HG03521 (cell line): ENCODE results near the gene LAMB4.

Experiments used
- ATAC-seq: cut with Tn5 transposase; IDR thresholded peaks from one replicate; pipeline ENCODE4 v1.9.1; 2021; ENCODE audit warnings: mild to moderate bottlenecking, moderate library complexity; ENCODE audit not compliant: unreplicated experiment

The LAMB4 gene

DNA sequence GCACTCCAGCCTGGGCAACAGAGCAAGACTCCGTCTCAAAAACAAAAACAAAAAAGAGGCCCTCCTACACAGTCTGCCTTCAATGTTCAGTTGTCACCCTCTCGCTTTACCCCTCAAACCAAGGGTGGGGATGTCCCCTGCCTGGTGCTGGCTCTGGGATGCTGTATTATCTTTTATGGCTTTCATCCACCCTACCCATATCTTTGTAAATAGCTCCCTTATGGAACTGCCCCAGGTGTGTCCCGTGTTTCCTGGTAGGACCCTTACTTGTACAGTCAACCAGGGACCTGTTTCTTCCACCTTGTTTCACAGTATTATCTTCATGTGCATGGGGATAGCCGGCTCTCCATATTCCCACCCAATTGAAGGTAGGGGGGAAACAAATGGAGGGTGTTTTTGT lies 111.5 kb downstream of the LAMB4 start:
- no peak for ATAC-seq

DNA sequence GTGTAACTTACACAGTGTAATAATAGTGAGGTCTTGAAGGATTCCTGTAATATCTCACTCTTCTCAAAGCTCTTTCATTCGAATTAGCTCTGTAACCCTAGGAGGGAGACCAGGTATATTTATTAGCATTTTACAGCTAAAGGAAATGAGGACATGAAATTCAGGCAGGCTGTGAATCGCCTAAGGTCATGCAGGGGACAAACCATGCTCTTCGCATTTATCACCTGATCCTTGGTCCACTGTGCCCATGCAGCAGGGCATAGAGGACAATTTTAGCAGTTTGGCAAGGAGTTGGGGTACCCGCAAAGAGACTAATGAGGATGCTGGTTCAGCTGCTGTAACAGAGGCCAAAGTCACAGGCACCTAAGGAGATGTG lies 112.4 kb downstream of the LAMB4 start:
- ATAC-seq, result no peak

DNA sequence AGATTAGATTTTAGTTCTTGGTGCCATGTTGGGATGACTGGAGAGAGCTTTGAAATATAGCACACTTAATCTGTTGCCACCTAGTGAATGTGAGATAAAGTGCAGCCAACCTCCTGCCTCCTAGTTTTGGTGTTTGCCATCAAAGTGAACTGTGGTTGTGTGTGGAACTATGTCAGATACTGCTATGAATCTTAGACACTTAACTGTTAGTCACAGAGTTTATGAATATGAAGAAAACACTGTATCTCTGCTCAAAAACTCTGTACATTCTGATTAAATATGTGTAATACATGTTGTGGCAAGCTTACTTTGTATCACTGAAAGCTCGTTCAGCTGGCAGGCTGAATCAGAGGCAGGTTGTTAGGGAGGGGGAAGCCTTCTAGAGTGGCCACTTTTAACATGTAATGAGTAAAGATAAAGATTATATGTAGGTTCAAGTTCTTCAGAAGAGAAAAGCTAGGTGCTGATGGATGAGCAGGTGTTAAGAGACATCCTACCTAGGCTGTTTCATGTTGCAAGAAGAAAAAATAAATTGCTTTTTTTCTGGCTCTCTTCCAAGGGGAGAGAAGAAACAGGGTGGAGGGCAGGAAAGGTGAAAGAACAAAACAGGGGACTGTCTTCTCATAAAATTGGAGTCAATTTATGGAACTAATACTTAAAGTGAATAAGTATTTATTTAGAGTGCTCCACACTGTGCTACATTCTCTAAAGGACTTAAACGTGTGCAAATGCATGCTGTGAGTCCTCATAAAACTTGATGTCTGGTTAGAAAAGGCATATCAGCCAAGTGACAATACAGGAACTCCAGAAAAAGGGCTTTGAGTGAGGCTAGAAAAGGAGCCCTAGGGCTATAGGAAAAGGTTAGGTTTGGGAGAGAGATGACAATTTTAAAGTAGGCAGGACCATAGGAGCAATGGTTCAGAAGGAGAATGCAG lies 113.1 kb downstream of the LAMB4 start:
- no peak for ATAC-seq

DNA sequence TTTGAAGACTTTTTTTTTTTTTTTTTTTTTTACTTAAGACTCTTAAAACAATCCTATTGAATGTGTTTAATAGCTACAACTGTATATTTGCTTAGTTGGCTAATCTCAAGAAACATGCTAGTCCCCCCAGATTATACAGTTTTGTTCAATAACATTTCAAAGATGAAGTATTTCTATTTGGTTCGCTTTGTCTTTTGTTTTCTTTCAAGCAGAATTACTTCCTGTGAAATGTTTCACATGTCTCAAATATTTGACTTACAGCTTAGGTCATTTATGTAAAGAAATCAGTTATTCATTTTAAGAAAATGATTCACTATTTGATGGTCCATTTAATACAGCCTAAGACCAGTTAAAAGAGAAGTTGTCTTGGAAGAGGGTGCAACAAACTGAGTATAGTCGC lies 114.4 kb downstream of the LAMB4 start:
- no peak for ATAC-seq

DNA sequence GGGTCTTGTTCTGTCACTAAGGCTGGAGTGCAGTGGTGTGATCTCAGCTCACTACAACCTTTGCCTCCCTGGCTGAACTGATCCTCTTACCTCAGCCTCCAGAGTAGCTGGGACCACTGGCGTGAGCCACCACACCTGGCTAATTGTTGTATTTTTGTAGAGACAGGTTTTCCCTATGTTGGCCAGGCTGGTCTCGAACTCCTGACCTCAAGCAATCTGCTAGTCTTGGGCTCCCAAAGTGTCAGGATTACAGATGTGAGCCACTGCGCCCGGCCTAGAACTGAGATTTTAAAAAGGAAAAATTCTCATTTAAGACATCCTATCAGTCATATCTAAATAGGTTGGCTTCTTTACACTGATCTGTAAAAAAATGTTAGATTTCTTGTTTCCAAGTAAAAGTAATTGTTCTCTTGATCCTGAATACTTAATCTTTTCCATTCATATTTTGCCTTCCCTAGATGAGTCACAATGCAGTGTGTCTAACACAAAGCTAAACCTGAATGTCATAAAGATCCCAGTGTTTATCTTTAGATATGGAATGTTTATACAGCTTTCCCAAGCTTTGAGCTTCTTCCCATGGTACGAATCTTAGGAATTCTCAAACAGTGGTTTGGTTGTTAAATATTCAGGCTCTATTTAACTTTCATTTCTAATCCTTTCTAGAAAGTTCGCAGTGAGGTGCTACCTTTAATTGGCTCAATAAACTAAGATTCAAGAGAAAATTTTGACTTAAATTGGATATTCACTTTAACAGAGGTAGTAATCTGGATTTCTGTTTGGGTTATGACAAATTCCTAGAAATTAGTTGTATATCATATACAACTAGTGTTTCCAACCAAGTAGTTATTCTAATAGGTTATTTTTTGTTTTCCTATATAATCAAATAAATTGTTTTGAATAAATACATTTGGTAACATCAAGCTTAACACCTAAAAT lies 115.1 kb downstream of the LAMB4 start:
- no peak for ATAC-seq

DNA sequence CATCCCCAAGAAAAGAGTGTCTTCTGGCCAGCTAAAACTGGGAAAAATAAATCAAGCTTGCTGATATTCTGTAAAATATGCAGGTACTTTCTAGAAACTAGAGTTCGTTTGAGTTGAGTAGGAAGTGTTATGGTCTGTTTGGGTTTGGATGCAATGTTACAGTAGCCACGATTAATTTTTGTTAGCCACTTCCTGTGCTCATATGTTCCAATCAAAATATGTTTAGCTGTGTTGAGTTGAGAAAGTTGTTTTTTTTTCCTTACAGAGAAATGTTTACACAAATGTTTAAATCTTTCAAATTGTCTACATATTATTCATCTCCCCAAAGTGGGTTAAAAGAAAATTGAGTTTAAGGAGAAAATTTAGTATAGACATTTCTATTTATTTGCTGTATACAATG lies 115.9 kb downstream of the LAMB4 start:
- ATAC-seq, result no peak

DNA sequence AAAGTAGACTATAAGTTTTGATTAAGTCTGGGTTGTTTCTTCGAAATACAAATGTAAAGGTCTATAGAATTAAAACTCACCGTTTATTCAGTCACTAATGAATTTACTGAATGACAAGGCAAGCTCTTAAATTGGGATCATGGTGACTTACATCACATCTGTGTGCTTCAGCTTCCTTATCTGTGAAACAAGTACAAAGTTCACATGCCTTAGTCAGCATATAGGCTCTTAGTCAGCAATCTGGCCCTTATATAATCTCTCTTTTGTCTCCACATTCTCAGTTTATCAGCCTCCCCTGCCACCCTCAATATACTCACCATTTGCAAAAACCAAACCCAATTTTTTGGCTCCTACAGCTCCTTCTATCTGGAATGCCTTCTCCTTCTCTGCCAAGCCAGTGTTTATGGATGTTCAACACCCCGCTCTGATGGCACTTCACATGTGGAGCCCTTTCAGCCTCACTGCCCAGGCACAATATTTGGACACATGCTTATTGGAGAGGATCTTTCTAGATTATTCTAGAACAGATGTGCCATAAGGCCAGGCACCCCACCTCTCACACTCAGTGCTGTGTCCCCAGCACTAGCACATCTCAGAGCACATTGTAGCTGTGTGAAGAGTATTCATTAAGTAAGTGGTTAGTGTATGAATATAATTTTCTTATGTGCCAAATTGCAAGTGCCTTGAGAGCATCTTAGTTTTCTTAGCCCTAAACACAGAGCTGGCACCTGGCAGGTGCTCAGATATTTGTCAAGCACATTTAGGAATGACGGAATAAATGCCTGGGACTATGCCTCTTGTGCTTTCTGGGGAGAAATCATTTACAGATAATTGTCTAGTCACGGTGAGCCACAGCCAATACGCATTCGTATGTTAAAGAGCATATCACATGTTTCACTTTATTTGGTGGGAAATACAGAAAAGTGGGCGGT lies 117.4 kb downstream of the LAMB4 start:
- ATAC-seq, result no peak

DNA sequence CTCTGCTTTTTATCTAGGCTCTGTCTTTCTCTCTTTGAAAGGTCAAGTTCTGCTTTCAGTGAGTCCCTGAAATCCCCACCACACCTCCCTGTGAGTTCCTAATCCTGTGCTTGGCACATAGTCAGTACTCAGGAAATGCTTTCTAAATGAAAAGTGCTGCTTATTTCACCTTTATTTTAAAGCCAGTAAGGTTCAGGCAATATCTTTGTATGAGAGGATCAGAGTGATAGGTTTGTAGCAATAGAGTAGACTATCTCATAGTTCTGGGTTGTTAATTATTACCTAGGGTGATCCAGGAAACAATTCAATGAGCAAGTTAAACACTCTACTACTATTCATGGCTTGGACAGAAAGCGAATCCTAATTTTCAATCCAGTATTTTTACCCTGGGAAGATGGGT lies 119.8 kb downstream of the LAMB4 start:
- ATAC-seq, result no peak

DNA sequence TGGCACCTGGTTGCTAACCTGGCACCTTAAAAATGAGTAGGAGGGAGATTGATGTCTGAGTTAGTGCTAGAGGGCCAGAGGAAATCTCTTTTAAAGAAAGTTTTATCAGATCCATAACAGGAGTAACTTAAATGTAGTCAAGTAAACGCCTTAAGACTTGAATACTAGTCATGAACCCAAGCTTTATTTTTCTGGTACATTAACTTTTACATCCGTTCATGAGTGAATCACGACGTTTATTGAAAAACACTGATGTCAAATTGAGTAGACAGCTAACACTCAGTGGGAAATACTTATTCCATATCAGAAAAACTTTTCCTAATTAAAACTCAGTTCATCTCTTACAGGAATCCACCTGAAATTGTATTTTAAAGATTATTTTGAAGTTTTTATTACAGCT lies 120.3 kb downstream of the LAMB4 start:
- ATAC-seq, result no peak

DNA sequence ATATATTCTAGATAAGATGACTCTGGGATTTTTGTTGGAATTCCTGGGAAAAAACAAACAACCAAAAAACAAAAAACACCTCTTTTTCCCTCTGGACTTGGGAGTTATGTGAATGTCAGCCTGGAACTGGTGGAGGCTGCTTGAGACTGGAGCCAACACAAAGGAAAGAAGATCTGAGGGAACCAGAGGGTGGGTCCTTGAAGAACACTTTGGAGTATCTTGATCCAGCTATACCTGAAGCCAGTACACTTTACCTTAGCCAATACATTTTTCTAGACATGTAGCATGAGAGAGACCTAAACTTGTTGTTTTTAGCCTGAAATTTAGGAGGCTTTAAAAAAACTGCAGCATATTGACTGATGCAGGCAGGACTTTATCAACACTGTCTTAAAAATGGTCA lies 121.3 kb downstream of the LAMB4 start:
- no peak for ATAC-seq

DNA sequence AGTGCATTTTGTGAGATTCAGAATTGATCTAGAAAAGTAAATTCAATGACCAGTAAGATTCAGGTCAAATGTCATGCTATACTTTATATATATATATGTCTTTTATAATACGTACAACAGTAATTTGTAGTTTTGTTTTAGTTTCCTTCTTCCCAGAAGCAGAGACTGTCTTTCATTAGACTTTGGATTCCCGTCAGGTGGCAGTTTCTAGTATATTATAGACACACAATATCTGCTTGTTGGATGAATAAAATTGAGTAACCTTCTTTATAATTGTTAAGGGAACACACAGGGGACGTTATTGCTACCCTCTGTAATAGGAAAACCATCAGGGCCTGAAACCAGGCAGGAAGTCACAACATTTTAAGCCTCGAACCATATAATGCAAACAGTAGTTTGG lies 121.9 kb downstream of the LAMB4 start:
- no peak for ATAC-seq

DNA sequence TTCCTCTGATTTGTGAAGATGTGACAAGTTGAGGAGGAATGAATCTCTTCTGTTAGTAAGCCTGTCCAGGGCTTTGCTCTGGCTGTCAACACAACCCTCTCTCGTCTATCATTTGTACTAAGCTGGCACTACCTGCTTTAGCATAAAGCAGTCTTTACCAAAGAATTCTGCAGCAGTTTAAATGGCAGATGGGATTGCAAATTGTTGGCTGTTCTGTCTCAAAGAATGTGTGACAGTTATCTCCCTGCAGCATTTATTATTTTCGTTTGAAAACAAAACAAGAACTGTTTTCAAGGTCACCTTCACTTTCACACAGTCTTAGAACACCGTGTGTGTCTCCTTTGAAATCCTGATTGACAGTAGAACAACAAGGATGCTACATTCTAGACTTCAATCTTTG lies 122.4 kb downstream of the LAMB4 start:
- no peak for ATAC-seq

DNA sequence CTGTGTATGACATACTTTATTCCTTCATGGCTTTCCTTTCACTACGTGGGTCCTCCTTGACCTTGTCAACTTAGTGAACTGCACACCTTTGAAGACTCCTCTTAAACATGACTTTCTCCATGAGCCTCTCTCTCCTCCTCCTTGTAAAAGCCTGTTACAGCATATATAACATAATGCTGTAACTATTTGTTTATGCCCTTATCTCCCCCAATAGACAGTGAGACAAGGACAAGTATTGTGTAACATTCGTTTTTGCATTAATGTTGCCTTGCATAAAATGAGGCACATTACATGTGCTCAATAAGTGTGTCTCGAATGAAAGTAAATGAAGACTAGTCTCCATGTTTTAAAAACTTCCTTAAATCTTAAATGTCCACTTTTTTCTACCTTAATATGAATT lies 122.9 kb downstream of the LAMB4 start:
- no peak for ATAC-seq

DNA sequence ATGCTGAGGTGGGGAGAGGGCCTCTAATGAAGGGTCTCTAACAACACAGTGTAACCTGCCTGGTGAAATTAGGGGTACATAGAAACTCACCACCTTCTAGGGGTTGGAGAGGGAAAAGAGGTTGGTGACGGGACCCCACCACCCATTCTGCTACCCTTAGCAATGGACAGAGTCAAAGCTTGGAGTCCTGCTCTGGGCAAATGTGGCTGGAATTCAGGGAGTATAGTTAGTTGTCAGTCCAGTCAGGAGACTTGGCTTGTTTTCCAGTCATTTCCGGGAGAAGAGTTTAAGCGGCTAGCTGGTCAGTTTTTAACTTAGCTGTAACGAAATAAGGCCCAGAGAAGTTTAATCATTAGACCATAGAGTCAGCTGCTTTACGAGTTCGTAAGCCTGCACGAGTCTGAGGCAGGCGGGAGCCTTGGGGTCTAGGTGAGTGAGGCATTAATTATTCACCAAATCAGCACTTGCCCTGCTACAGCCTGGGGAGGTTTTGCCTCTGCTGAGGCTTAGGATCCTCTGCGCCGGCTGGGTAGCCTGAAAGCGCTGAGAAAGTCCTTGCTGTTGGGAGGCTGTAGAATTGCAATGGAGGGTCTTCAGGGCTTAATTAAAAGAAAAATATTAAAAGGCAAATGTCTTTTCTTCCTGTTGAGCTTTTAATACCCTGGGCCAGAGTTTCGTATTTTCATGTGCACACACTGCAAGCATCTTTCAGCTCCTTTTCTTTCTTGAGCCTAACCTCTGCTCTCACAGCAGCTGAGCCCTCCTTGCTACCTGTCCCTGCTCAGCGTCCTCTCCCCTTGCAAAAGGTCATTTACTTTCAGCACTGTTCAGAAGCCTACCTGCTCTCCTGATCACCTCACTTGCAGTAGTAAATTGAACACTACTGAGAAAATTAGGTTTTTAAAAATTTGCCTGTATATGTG lies 125.7 kb downstream of the LAMB4 start:
- no peak for ATAC-seq

DNA sequence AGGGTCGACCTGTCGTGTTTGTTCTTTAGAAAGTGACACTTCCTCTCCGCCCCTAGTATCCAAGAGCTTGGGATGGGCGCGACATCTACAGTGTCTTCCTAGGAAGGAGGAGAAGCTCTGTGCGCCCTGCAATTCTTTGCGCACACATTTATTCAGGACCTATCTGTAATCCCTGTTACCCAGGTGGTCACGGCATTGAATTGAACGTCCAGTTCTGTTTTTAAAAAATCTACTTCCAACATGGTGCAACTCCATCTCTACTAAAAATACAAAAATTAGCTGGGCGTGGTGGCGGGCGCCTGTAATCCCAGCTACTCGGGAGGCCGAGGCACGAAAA lies 126.6 kb downstream of the LAMB4 start:
- no peak for ATAC-seq

DNA sequence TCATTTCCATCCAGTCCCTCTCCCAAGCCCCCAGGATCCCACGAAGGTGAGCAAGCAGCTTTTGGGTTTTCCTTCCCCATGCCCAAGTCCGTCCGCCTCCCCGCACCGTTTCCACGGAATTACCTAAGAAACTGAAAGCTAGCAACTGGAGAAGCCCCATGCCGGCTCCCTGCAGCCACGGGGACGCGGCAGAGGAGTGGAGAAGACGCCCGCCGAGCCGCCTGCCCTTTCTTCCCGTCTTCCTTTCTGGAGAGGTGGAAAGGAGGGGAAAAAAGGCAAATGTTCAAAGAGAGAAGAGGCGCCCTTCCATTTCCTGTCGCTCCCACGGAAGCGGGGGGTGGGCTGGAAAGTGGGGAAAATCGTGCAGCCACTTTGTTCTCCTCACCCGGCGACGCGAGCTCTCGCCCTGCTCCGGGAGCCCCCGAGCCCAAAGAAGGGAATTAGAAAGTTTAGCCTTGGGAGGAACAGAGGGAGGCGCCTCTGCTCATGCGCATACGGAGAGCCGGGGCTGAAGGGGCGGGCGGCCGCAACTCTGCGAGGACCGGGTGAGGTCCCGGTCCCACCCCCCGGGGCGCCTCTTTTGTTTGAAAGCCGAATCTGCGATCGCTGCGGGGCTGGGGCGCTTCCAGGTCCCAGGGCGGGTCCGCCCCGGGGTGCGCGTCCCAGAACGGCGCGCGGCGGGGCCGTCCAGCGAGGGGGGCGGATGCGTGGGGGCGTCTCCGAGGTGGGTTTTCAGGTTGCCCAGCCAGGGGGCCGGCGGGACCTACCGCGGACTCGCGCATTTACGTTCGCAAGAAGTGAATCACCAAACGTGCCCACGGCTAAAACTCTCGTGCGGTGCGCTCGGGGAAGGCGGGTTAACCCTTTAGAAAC lies 127.2 kb downstream of the LAMB4 start, which contains the start of gene LAMB1:
TSS of gene LAMB1 (minus strand) at position 436 of the 873 bp plus-strand sequence. CDS start at position 160, 276 bp downstream.
- ATAC-seq, result no peak

DNA sequence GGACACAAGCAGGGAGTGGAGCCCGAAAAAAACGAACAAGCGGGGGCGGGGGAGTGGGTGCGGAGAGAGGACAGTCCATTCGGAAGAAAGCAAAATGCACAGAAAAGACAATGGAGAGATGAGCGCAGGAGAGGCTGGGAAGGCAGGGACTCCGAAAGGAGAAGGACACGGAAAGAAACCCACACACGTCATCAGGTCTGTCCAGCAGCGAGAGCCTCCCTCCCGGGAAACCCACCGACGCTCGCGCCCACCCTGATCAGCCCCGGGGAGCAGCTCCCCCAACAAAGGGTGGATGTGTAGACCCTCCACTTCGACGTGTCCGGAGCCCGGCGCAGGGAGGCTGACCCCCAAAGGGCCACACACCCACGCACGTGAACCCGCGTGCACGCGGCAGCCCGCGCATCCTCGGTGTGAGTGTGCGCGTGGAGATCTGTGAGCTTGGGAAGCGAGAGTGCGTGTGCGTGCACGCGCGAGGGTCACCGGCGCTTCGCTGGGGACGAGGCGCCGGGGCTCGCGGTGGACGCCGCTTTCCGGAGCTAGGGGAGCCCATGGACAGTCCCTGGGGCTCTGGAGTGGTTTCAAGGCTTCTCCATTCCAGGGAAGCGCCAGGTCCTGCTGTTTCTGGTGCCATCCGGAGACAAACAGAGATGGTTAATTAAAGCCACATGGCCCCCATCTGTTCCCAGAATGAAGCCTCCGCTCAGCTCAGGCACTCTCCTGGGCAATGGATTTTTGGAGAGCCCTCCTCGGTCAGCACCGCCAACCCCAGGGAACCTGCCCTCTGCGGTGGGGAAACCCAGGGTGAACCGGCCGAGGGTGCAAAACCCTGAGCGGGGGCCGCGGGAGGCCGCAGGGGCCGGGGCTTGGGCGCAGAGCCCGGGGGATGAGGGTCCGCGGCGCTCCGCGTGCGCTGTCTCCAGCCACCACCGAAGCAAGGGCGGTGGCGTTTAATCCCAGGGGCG lies 128.1 kb downstream of the LAMB4 start:
- no peak for ATAC-seq
